ENCODE measurements around the gene ATP13A1.
"Not testable (repeated sequence)": the region's sequence is repeated elsewhere in the genome, so short reads cannot be mapped to it uniquely, and the experiment has no call there.

ATP13A1 gene

GRCh38 chr19:19618219-19619051 is 45.0 kb downstream of the ATP13A1 start, which contains the start of gene PBX4:
Gene PBX4 (minus strand): TSS chr19:19618687. CDS start chr19:19618629, 58 bp downstream.
- peak; percentile 99 for DNase-seq

GRCh38 chr19:19615086-19615485 is 48.4 kb downstream of the ATP13A1 start:
- peak; percentile 71 for DNase-seq

DNA sequence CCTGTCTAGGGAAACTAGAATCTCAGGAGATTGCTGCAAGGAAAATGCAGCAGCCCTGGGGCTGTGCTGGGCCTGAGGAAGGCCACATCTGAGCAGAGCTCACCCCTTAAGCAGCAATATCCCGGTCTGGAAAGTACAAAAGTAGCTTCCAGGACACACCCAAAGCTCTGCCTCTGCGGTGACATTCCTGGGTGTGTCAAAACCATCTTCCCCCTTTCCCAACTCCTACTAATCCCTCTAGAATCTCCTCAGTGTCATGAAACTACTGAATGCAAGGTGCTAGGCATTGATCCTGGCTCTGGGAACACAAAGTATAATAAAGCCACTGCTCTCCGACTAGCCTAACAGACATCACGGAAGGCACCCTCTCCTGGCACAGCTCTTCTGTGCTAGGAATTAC is 50.0 kb downstream of the ATP13A1 start:
- no peak for DNase-seq

DNA sequence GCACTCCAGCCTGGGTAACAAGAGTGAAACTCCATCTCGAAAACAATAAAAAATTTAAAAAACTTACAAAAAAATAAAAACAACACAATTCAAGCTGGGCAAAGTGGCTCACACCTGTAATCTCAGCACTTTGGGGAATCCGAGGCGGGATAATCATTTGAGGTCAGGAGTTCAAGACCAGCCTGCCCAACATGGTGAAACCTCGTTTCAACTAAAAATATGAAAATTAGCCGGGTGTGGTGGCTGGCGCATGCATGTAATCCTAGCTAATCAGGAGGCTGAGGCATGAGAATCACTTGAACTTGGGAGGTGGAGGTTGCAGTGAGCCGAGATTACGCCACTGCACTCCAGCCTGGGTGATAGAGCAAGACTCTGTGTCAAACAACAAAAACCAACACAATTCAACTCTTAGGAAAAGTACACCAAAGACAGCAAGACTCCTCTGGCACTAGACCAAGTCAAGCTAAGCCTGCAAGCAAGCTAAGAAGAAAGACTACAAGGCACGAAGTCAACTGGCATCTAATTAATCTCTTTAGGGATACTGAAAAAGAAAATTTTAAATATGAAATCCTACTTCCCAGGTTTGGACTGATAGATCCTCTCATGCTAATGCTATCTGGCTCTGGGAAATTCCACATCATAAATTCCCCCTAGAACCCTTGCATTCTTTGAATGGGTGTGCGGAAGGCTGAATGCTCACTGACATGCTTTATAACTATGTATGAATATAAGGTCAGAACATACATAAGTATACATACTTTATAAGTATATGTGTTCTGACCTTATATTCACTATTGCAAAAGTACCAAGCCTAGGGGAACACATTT is 52.9 kb downstream of the ATP13A1 start:
- no peak for DNase-seq

DNA sequence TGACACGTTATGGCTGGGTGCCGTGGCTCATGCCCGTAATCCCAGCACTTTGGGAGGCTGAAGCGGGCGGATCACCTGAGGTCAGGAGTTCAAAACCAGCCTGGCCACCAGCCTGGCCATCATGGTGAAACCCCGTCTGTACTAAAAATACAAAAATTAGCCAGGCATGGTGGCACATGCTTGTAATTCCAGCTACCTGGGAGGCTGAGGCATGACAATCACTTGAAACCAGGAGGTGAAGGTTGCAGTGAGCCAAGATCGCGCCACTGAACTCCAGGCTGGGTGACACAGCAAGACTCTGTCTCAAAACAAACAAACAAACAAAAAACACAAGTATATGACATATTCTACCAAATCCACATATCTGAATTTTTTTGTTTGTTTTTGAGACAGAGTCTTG is 56.8 kb downstream of the ATP13A1 start:
- not testable (repeated sequence) for DNase-seq

GRCh38 chr19:19606021-19606420 is 57.5 kb downstream of the ATP13A1 start:
- DNase-seq, result peak; percentile 84

- no peak for DNase-seq
These were observed 60.7 kb downstream of the ATP13A1 start for GRCh38 chr19:19602713-19603324.

- peak; percentile 80 for DNase-seq
These were observed 61.3 kb downstream of the ATP13A1 start for GRCh38 chr19:19602136-19602712.

- peak; percentile 58 for DNase-seq
These were observed 62.6 kb downstream of the ATP13A1 start for GRCh38 chr19:19600793-19601330.

GRCh38 chr19:19598728-19599451 is 64.6 kb downstream of the ATP13A1 start:
- DNase-seq, result peak; percentile 85

DNA sequence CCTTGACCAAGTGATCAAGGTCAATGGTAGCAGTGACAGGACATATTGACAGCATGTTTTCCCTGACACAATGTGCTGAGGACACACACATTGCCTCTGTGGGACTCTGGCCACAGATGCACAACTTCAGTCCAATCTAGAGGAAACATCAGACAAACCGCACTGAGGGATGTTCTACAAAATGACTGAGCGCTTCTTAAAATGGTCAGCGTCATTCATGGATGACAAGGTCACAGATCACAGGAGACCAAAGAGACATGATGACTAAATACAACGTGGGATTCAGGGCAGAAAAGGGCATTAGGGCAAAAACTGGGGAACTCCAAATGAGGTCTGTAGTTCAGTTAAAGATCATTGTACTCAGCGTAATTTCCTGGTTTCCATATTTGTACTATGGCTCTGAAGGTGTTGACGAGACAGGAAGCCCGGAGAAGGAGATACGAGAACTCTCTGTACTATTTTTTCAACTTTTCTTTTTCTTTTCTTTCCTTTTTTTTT is 65.6 kb downstream of the ATP13A1 start:
- peak; percentile 95 for DNase-seq
